ENCODE measurements around the gene GDPD2. TPM values are rescaled to one million over a fixed set of nuclear protein-coding genes. Genes with fewer than 3 reads are reported as not detected.

GDPD2 gene
- total RNA-seq, 1 donor, result not detected

- no peak overlapping the region for H3K4me3 ChIP-seq (ENCODE audit: low read depth, low read length)
- no peak for DNase-seq (ENCODE audit: low read depth)
- TF ChIP-seq CTCF (IDR thresholded peaks at IDR 0.05; ENCODE audit: insufficient read depth, low read depth, low read length), result no peak
Measured at GRCh38 chrX:70411475-70411874, 11.6 kb upstream of the GDPD2 start.

- DNase-seq (ENCODE audit: low read depth), result no peak
- no peak overlapping the region for H3K4me3 ChIP-seq (ENCODE audit: low read depth, low read length)
- no peak for TF ChIP-seq CTCF (IDR thresholded peaks at IDR 0.05; ENCODE audit: insufficient read depth, low read depth, low read length)
Measured at GRCh38 chrX:70421618-70422017, 1.5 kb upstream of the GDPD2 start.

- DNase-seq (ENCODE audit: low read depth), result no peak
- H3K4me3 ChIP-seq (ENCODE audit: low read depth, low read length), result no peak overlapping the region
- TF ChIP-seq CTCF (IDR thresholded peaks at IDR 0.05; ENCODE audit: insufficient read depth, low read depth, low read length), result no peak
Measured at GRCh38 chrX:70423936-70424675, 992 bp downstream of the GDPD2 start.

GRCh38 chrX:70424801-70425200 is 1.7 kb downstream of the GDPD2 start:
- TF ChIP-seq CTCF (IDR thresholded peaks at IDR 0.05; ENCODE audit: insufficient read depth, low read depth, low read length), result no peak
- H3K4me3 ChIP-seq (ENCODE audit: low read depth, low read length), result no peak overlapping the region
- DNase-seq (ENCODE audit: low read depth), result no peak

- no peak overlapping the region for H3K4me3 ChIP-seq (ENCODE audit: low read depth, low read length)
- DNase-seq (ENCODE audit: low read depth), result no peak
- no peak for TF ChIP-seq CTCF (IDR thresholded peaks at IDR 0.05; ENCODE audit: insufficient read depth, low read depth, low read length)
Measured at GRCh38 chrX:70426286-70427278, 3.5 kb downstream of the GDPD2 start.

GRCh38 chrX:70427365-70427764 is 4.3 kb downstream of the GDPD2 start:
- no peak for TF ChIP-seq CTCF (IDR thresholded peaks at IDR 0.05; ENCODE audit: insufficient read depth, low read depth, low read length)
- H3K4me3 ChIP-seq (ENCODE audit: low read depth, low read length), result no peak overlapping the region
- DNase-seq (ENCODE audit: low read depth), result no peak
